Immature natural killer cell (primary cell): Measurements from ENCODE around the gene PMS1. TPM values are rescaled to one million over a fixed set of nuclear protein-coding genes. Genes with fewer than 3 reads are reported as not detected.
"Not testable (repeated sequence)": the region's sequence is repeated elsewhere in the genome, so short reads cannot be mapped to it uniquely, and the experiment has no call there.

ENCODE experiments used
- DNase-seq, 3 donors: peaks; one replicate each; pipeline ENCODE4 v3.0.0; 2022; ENCODE audit warnings: mixed read lengths in 1 of 3
- H3K27ac Mint-ChIP-seq, 6 donors: one replicate each; pipeline ENCODE4 v1.8.0; 2020; ENCODE audit warnings: mixed read lengths in 6 of 6, mild to moderate bottlenecking in 5 of 6, inconsistent platforms in 4 of 6, moderate library complexity in 3 of 6
- H3K27me3 Mint-ChIP-seq, 3 donors: one replicate each; pipeline ENCODE4 v1.8.0; 2020 to 2021; ENCODE audit warnings: low read depth in 3 of 3, mild to moderate bottlenecking in 3 of 3, mixed read lengths in 3 of 3, moderate library complexity in 3 of 3, inconsistent platforms in 1 of 3
- H3K36me3 Mint-ChIP-seq, 3 donors: one replicate each; pipeline ENCODE4 v1.8.0; 2020; ENCODE audit warnings: mixed read lengths in 3 of 3, inconsistent platforms in 2 of 3, mild to moderate bottlenecking in 2 of 3
- H3K4me1 Mint-ChIP-seq, 2 donors: one replicate each; pipeline ENCODE4 v1.8.0; 2020; ENCODE audit warnings: inconsistent platforms in 2 of 2, mild to moderate bottlenecking in 2 of 2, mixed read lengths in 2 of 2, moderate library complexity in 1 of 2
- H3K4me3 Mint-ChIP-seq, 5 donors: one replicate each; pipeline ENCODE4 v1.8.0; 2020; ENCODE audit warnings: mild to moderate bottlenecking in 5 of 5, mixed read lengths in 5 of 5, inconsistent platforms in 3 of 5, moderate library complexity in 3 of 5
- H3K9me3 Mint-ChIP-seq, 6 donors: one replicate each; pipeline ENCODE4 v1.8.0; 2020; ENCODE audit warnings: mild to moderate bottlenecking in 6 of 6, mixed read lengths in 6 of 6, inconsistent platforms in 4 of 6, moderate library complexity in 3 of 6
- polyA plus RNA-seq, 3 donors: library from polyadenylated mRNA; unstranded; fragments of 300-500 nt; fragmentation: Illumina TruSeq; gene quantifications; one replicate each; pipeline ENCODE4 v1.2.3, GENCODE V29; 2021

PMS1 gene
- polyA plus RNA-seq, 3 donors from 2014 or later: 6.3 to 20.1 (median 12.5) TPM

GRCh38 chr2:189892546-189893294 is 108.5 kb downstream of the PMS1 start:
- H3K9me3 Mint-ChIP-seq, H3K4me1 Mint-ChIP-seq, DNase-seq, H3K27me3 Mint-ChIP-seq, H3K36me3 Mint-ChIP-seq, H3K4me3 Mint-ChIP-seq, H3K27ac Mint-ChIP-seq: not testable (repeated sequence)

GRCh38 chr2:189896809-189897208 is 112.6 kb downstream of the PMS1 start:
- no peak for DNase-seq
- no peak overlapping the region for H3K4me3 Mint-ChIP-seq
- peaks cover 0 to 2% (median 2%) of the 10 kb centered on the region in 3 donors for H3K27me3 Mint-ChIP-seq
- H3K4me1 Mint-ChIP-seq: no peaks in the 10 kb centered on the region
- H3K36me3 Mint-ChIP-seq: no peaks in the 10 kb centered on the region
- no peaks in the 10 kb centered on the region for H3K9me3 Mint-ChIP-seq
- no peak overlapping the region for H3K27ac Mint-ChIP-seq

- Mint-ChIP-seq H3K9me3 (no peaks in the 10 kb centered on the region), H3K4me1 (no peaks in the 10 kb centered on the region), H3K27me3 (peaks cover 0 to 2% (median 2%) of the 10 kb centered on the region in 3 donors), H3K4me3 (no peak overlapping the region), H3K27ac (no peak overlapping the region), H3K36me3 (no peaks in the 10 kb centered on the region)
- DNase-seq: no peak
Observed at GRCh38 chr2:189899101-189899500, 114.9 kb downstream of the PMS1 start.

GRCh38 chr2:189900726-189901125 is 116.5 kb downstream of the PMS1 start:
- no peak overlapping the region for H3K27ac Mint-ChIP-seq
- DNase-seq: no peak
- no peaks in the 10 kb centered on the region for H3K9me3 Mint-ChIP-seq
- H3K4me1 Mint-ChIP-seq: no peaks in the 10 kb centered on the region
- H3K27me3 Mint-ChIP-seq: peaks cover 0 to 2% (median 0%) of the 10 kb centered on the region in 3 donors
- H3K4me3 Mint-ChIP-seq: no peak overlapping the region
- H3K36me3 Mint-ChIP-seq: no peaks in the 10 kb centered on the region

- Mint-ChIP-seq H3K27ac (no peak overlapping the region), H3K27me3 (peaks cover 0 to 2% (median 0%) of the 10 kb centered on the region in 3 donors), H3K4me3 (no peak overlapping the region)
Observed at GRCh38 chr2:189901664-189902063, 117.4 kb downstream of the PMS1 start.

GRCh38 chr2:189913821-189914220 is 129.6 kb downstream of the PMS1 start:
- H3K27me3 Mint-ChIP-seq: peaks cover 0 to 4% (median 2%) of the 10 kb centered on the region in 3 donors
- H3K4me3 Mint-ChIP-seq: no peak overlapping the region
- DNase-seq: no peak
- no peak overlapping the region for H3K27ac Mint-ChIP-seq
- H3K36me3 Mint-ChIP-seq: no peaks in the 10 kb centered on the region
- no peaks in the 10 kb centered on the region for H3K4me1 Mint-ChIP-seq
- H3K9me3 Mint-ChIP-seq: peaks cover 0 to 4% (median 0%) of the 10 kb centered on the region in 6 donors

More at GRCh38 chr2:189901664-189902063, 117.4 kb downstream of the PMS1 start:
- H3K9me3 Mint-ChIP-seq: no peaks in the 10 kb centered on the region
- H3K4me1 Mint-ChIP-seq: no peaks in the 10 kb centered on the region
- no peak for DNase-seq
- H3K36me3 Mint-ChIP-seq: no peaks in the 10 kb centered on the region

GRCh38 chr2:189916651-189917050 is 132.4 kb downstream of the PMS1 start:
- peaks cover under 1 to 7% (median 2%) of the 10 kb centered on the region in 3 donors for H3K27me3 Mint-ChIP-seq
- DNase-seq: no peak
- H3K4me3 Mint-ChIP-seq: no peak overlapping the region
- no peaks in the 10 kb centered on the region for H3K36me3 Mint-ChIP-seq
- no peak overlapping the region for H3K27ac Mint-ChIP-seq
- H3K9me3 Mint-ChIP-seq: peaks cover 0 to 4% (median 0%) of the 10 kb centered on the region in 6 donors
- H3K4me1 Mint-ChIP-seq: no peaks in the 10 kb centered on the region

Other genes with a start within 250 kb of the PMS1 start
- 1 to 10 TPM; 2.3 to 6.5 (median 5.0) TPM for gene SLC40A1, start 203.7 kb upstream of the PMS1 start, polyA plus RNA-seq
- gene ASNSD1, start 123.0 kb upstream of the PMS1 start, polyA plus RNA-seq: 10 to 100 TPM; 32.1 to 46.1 (median 33.2) TPM
- 1 to 10 TPM; 5.7 to 9.2 (median 8.9) TPM for gene ANKAR, start 109.8 kb upstream of the PMS1 start, polyA plus RNA-seq
- gene OSGEPL1, start 21.7 kb upstream of the PMS1 start, polyA plus RNA-seq: 10 to 100 TPM in 2 of 3 donors, 1 to 10 TPM in 1; 9.6 to 10.2 (median 10.1) TPM
- 100 to 1,000 TPM in 1 of 3 donors, 10 to 100 TPM in 2; 70.8 to 113 (median 85.2) TPM for gene ORMDL1, start 111 bp upstream of the PMS1 start, polyA plus RNA-seq